Left ventricle myocardium inferior (tissue), 1 donor: ENCODE results near the gene GNAQ. TPM values are rescaled to one million over a fixed set of nuclear protein-coding genes. Genes with fewer than 3 reads are reported as not detected.

ENCODE experiments used
- DNase-seq: peaks from one replicate; pipeline ENCODE4 v3.0.0-alpha.2; 2020
- H3K27ac ChIP-seq: fragments of 200-600 bp; replicated peaks from 2 replicates; pipeline ENCODE4 v1.8.0; 2021
- H3K27me3 ChIP-seq: fragments of 200-600 bp; 2 replicates; pipeline ENCODE4 v1.8.0; 2021; ENCODE audit warnings: low read depth
- H3K36me3 ChIP-seq: fragments of 200-600 bp; 2 replicates; pipeline ENCODE4 v1.8.0; 2021
- H3K4me1 ChIP-seq: fragments of 200-600 bp; 2 replicates; pipeline ENCODE4 v1.8.0; 2021
- H3K4me3 ChIP-seq: fragments of 200-600 bp; 2 replicates; pipeline ENCODE4 v1.8.0; 2021; ENCODE audit warnings: mild to moderate bottlenecking, moderate library complexity
- H3K9me3 ChIP-seq: fragments of 200-600 bp; replicated peaks from 2 replicates; pipeline ENCODE4 v1.8.0; 2021
- CTCF ChIP-seq: fragments of 200-600 bp; IDR thresholded peaks from 2 replicates; pipeline ENCODE4 v1.8.0; 2021; ENCODE audit warnings: antibody characterized with exemption, mild to moderate bottlenecking, borderline replicate concordance
- intact Hi-C: fragments of 100-400 bp; cut with micrococcal nuclease; formaldehyde crosslinking; loops from one replicate; pipeline ENCODE4 v1.11.0; 2022
- total RNA-seq: library from RNA; stranded (reverse); fragmentation: NEBNext Ultra II Directional; extraction: Animal tissue kit (Norgen Biotek cat#: 25700); gene quantifications from one replicate; pipeline ENCODE4 v1.2.1, GENCODE V29; 2021
- donor health status: DM: no; HTN: yes; CAD: no; lungs with severe emphysema.

GNAQ gene
- total RNA-seq, 1 donor from 2014 or later: 15.2 TPM

GRCh38 chr9:77985996-77986395, 45.6 kb downstream of the GNAQ start:
- Histone ChIP-seq H3K27ac (no peak overlapping the region), H3K9me3 (no peaks in the 10 kb centered on the region), H3K27me3 (no peaks in the 10 kb centered on the region), H3K36me3 (no peaks in the 10 kb centered on the region), H3K4me3 (no peak overlapping the region), H3K4me1 (peaks cover 45% of the 10 kb centered on the region)
- DNase-seq: no peak
- no peak for TF ChIP-seq CTCF
- intact Hi-C loops: no loop called here

- Histone ChIP-seq H3K36me3 (peaks cover 7% of the 10 kb centered on the region), H3K4me3 (no peak overlapping the region), H3K4me1 (peaks cover 47% of the 10 kb centered on the region), H3K27ac (peak overlapping the region; percentile 9), H3K9me3 (no peaks in the 10 kb centered on the region), H3K27me3 (no peaks in the 10 kb centered on the region)
- no peak for TF ChIP-seq CTCF
- DNase-seq: no peak
- intact Hi-C loops: no loop called here
These were observed 48.3 kb downstream of the GNAQ start for GRCh38 chr9:77983320-77983662.

- TF ChIP-seq CTCF: no peak
- DNase-seq: no peak
- Histone ChIP-seq H3K4me1 (peaks cover 47% of the 10 kb centered on the region), H3K9me3 (no peaks in the 10 kb centered on the region), H3K4me3 (no peak overlapping the region), H3K27ac (peak overlapping the region; percentile 9), H3K36me3 (peaks cover 8% of the 10 kb centered on the region), H3K27me3 (no peaks in the 10 kb centered on the region)
- intact Hi-C loops: no loop called here
These were observed 48.9 kb downstream of the GNAQ start for GRCh38 chr9:77982581-77983319.

- intact Hi-C loops: no loop called here
- H3K27ac ChIP-seq: peak overlapping the region; percentile 42
- DNase-seq: no peak
- no peak for TF ChIP-seq CTCF
- no peaks in the 10 kb centered on the region for H3K9me3 ChIP-seq
- no peak overlapping the region for H3K4me3 ChIP-seq
- no peaks in the 10 kb centered on the region for H3K27me3 ChIP-seq
- H3K36me3 ChIP-seq: peaks cover 8% of the 10 kb centered on the region
- peaks cover 53% of the 10 kb centered on the region for H3K4me1 ChIP-seq
These were observed 49.7 kb downstream of the GNAQ start for GRCh38 chr9:77981907-77982306.

- Histone ChIP-seq H3K27me3 (no peaks in the 10 kb centered on the region), H3K27ac (peak overlapping the region; percentile 42), H3K36me3 (peaks cover 8% of the 10 kb centered on the region), H3K4me1 (peaks cover 59% of the 10 kb centered on the region), H3K9me3 (no peaks in the 10 kb centered on the region), H3K4me3 (no peak overlapping the region)
- no peak for DNase-seq
- intact Hi-C loops: no loop called here
- no peak for TF ChIP-seq CTCF
These were observed 50.3 kb downstream of the GNAQ start for GRCh38 chr9:77981332-77981731.
